Parathyroid adenoma (tissue), 2 donors: Measurements from ENCODE around the gene NDE1.

Experiments used
- H2AFZ ChIP-seq: fragments of 300-600 bp; sonication (generic); one replicate; pipeline ENCODE4 v1.7.0; 2017; ENCODE audit warnings: antibody characterized with exemption, mild to moderate bottlenecking
- H3K27ac ChIP-seq: fragments of 300-600 bp; sonication (generic); one replicate; pipeline ENCODE4 v1.7.0; 2017
- H3K27me3 ChIP-seq: fragments of 300-600 bp; sonication (generic); one replicate; pipeline ENCODE4 v1.7.0; 2017; ENCODE audit warnings: low read length; ENCODE audit not compliant: control insufficient read depth, insufficient read depth
- H3K36me3 ChIP-seq: fragments of 300-600 bp; sonication (generic); one replicate; pipeline ENCODE4 v1.7.0; 2017; ENCODE audit warnings: low read length; ENCODE audit not compliant: control insufficient read depth, insufficient read depth
- H3K4me1 ChIP-seq: fragments of 300-600 bp; sonication (generic); one replicate; pipeline ENCODE4 v1.7.0; 2017; ENCODE audit warnings: control low read depth
- H3K4me2 ChIP-seq: fragments of 300-600 bp; sonication (generic); one replicate; pipeline ENCODE4 v1.7.0; 2017; ENCODE audit warnings: low read length
- H3K4me3 ChIP-seq: fragments of 300-600 bp; sonication (generic); one replicate; pipeline ENCODE4 v1.7.0; 2017; ENCODE audit warnings: low read depth, low read length
- H3K79me2 ChIP-seq: fragments of 300-600 bp; sonication (generic); one replicate; pipeline ENCODE4 v1.7.0; 2017; ENCODE audit warnings: control low read depth
- H3K9ac ChIP-seq: fragments of 300-600 bp; sonication (generic); one replicate; pipeline ENCODE4 v1.7.0; 2017; ENCODE audit warnings: mild to moderate bottlenecking
- H3K9me3 ChIP-seq: fragments of 300-600 bp; sonication (generic); one replicate; pipeline ENCODE4 v1.7.0; 2017; ENCODE audit warnings: low read length; ENCODE audit not compliant: control insufficient read depth
- CTCF ChIP-seq: fragments of 300-600 bp; sonication (generic); IDR thresholded peaks from one replicate; pipeline ENCODE4 v1.7.0; 2017; ENCODE audit warnings: antibody characterized with exemption, mild to moderate bottlenecking
- donor health status: primary hyperparathyroidism.

Gene NDE1

GRCh38 chr16:15703029-15703736 lies 53.1 kb downstream of the NDE1 start:
- Histone ChIP-seq H3K4me2 (no peak overlapping the region), H3K4me1 (no peaks in the 10 kb centered on the region), H2AFZ (no peak overlapping the region), H3K79me2 (no peaks in the 10 kb centered on the region), H3K27me3 (no peaks in the 10 kb centered on the region), H3K27ac (no peak overlapping the region), H3K9ac (no peak overlapping the region), H3K36me3 (no peaks in the 10 kb centered on the region), H3K9me3 (no peaks in the 10 kb centered on the region), H3K4me3 (no peak overlapping the region)
- TF ChIP-seq CTCF = no peak

- no peaks in the 10 kb centered on the region for H3K79me2 ChIP-seq
- no peak overlapping the region for H3K4me3 ChIP-seq
- H3K36me3 ChIP-seq = no peaks in the 10 kb centered on the region
- no peak overlapping the region for H3K27ac ChIP-seq
- peak; percentile 69 for TF ChIP-seq CTCF
- H2AFZ ChIP-seq = no peak overlapping the region
- no peaks in the 10 kb centered on the region for H3K9me3 ChIP-seq
- no peaks in the 10 kb centered on the region for H3K4me1 ChIP-seq
- H3K4me2 ChIP-seq = no peak overlapping the region
- H3K9ac ChIP-seq = no peak overlapping the region
- H3K27me3 ChIP-seq = no peaks in the 10 kb centered on the region
These were observed 54.5 kb downstream of the NDE1 start for GRCh38 chr16:15704545-15704987.

GRCh38 chr16:15705064-15705565 lies 55.1 kb downstream of the NDE1 start:
- TF ChIP-seq CTCF = no peak
- Histone ChIP-seq H3K27ac (no peak overlapping the region), H3K36me3 (no peaks in the 10 kb centered on the region), H3K4me1 (no peaks in the 10 kb centered on the region), H3K79me2 (no peaks in the 10 kb centered on the region), H2AFZ (no peak overlapping the region), H3K4me2 (no peak overlapping the region), H3K27me3 (no peaks in the 10 kb centered on the region), H3K4me3 (no peak overlapping the region), H3K9ac (no peak overlapping the region), H3K9me3 (no peaks in the 10 kb centered on the region)

- no peaks in the 10 kb centered on the region for H3K79me2 ChIP-seq
- H3K4me3 ChIP-seq = no peak overlapping the region
- no peaks in the 10 kb centered on the region for H3K4me1 ChIP-seq
- H3K4me2 ChIP-seq = no peak overlapping the region
- H3K36me3 ChIP-seq = no peaks in the 10 kb centered on the region
- no peak for TF ChIP-seq CTCF
- no peak overlapping the region for H2AFZ ChIP-seq
- no peak overlapping the region for H3K9ac ChIP-seq
- H3K27me3 ChIP-seq = no peaks in the 10 kb centered on the region
- no peak overlapping the region for H3K27ac ChIP-seq
- no peaks in the 10 kb centered on the region for H3K9me3 ChIP-seq
These were observed 57.3 kb downstream of the NDE1 start for GRCh38 chr16:15707332-15707731.

GRCh38 chr16:15708096-15708495 lies 58.1 kb downstream of the NDE1 start:
- no peak overlapping the region for H3K4me2 ChIP-seq
- H3K9ac ChIP-seq = no peak overlapping the region
- H3K79me2 ChIP-seq = no peaks in the 10 kb centered on the region
- H3K27ac ChIP-seq = no peak overlapping the region
- no peak overlapping the region for H2AFZ ChIP-seq
- TF ChIP-seq CTCF = no peak
- no peaks in the 10 kb centered on the region for H3K36me3 ChIP-seq
- H3K9me3 ChIP-seq = no peaks in the 10 kb centered on the region
- no peaks in the 10 kb centered on the region for H3K4me1 ChIP-seq
- H3K4me3 ChIP-seq = no peak overlapping the region
- H3K27me3 ChIP-seq = no peaks in the 10 kb centered on the region
